CD1c-positive myeloid dendritic cell (primary cell): ENCODE results near the gene ZNF474.
A peak's percentile ranks its signal among the peaks of the same experiment; 100 is the strongest.

Experiments used
- DNase-seq: peaks from one replicate; pipeline ENCODE4 v3.0.0-alpha.2; 2016; ENCODE audit errors: extremely low spot score

The ZNF474 gene

DNA sequence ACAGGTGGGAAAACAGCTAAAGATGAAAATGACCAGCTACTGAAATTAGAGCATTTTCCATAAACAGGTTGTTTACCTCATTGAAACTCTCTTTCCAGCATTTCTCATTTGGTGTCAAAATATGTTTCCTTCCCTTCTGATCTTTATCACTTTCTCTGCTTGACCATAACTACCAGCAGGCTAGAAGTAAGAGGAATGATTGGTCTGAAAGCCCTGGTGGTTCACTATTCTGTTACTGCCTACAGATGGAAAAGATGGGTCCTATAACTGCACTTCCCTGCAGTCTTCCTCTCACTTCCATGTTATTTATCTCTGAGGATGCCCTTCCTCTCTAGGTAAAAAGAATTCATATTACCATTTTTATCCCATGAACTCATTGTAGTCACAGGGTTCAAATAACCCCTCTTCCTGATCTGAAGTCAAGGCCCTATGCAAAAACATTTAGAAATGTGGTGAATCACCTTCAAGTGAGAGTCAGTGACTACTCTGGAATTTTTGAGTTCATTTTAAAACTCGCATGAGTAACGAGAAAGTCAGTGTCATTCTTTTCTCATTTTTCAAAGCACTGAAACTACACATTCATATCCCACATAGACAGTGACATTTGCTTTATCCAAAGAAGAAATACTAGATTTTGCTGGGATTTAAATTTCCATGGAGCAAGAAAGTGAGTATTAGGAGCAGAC, 51.7 kb downstream of the ZNF474 start:
- DNase-seq = no peak

DNA sequence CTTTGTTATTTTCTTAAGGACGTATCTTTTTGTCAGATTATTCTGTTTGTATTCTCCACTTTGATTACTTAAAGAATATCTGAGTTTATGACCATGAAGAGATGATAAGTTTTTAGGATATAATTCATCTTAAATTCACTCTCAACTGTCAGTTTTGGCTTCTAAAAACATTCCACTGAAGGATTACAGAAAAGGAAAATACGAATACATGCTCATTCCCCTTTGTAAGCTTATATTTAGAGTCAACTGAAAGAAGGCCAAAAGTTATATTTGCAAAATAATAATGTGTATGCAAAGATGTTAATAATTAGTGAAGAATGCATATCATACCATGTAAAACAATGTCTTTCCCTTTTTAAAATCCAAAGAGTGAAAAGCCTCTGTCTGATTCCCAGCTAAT, 52.5 kb downstream of the ZNF474 start:
- DNase-seq = no peak

DNA sequence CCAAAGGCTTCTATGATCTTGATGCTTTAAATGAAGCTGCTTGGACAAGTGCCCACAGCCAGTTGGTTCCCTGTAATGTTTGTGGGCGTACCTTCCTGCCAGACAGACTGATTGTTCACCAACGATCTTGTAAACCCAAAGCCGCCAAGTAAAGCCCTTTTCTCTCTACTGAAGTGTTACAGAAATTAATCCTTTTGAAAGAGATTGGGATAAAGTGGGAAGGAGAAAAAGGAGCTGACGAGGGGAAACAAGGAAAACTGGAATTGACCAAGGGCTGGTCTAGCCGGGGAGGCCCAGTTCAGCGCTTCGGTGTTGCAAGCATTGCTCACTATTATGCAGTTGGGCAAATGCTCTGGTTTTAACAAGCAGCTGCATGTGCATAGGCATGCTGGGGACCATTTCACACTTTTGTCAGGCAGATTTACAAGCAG, 53.2 kb downstream of the ZNF474 start:
- DNase-seq = peak; percentile 27

DNA sequence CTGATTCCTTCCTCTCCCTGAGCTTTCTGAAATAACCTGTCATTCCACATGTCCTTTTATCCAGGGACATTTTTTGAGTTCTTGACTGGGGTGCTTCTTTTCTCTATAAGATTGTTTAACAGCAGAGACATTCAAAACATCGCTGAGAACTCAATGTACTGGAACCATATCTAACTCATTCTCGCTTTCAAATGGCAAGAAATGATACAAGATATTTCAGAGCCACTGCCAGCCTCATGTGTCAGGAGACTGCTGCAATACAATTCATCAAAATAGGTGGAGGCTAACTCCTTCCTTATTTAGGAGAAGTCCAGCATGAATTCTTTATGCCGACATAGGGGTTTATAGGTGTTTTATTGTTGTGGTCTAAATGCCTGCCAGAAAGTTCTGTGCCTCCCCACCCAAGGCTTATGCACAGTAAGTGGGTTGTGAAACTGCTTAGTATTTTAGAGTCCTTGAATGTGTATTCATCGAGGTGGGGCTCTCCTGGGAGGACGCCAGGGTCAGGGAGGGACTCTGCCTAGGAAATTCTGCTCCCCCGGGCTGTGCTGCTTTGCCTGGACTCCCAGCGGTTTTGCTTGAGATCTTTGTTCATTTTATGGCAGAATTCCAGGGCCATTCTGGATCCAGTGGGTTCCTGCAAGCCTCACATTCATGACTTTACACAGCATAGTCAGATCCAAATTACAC, 53.9 kb downstream of the ZNF474 start:
- DNase-seq = no peak

DNA sequence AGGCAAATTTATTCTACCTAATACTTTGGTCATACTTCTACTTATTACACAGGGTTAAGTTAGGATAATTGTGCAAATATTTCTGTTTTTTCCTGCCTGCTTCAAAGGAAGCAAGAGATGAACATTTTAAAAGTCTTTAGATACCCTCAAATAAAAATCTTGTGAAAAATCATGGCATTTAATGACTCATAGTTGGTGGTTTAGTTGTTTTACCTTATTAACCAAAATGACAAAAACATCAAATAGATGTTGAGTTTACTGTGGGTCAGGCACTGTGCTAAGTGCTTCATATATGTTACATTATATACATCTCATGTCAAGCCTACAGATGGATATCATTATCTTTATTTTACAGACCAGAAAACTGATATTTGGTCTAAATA, 54.4 kb downstream of the ZNF474 start:
- DNase-seq = no peak

DNA sequence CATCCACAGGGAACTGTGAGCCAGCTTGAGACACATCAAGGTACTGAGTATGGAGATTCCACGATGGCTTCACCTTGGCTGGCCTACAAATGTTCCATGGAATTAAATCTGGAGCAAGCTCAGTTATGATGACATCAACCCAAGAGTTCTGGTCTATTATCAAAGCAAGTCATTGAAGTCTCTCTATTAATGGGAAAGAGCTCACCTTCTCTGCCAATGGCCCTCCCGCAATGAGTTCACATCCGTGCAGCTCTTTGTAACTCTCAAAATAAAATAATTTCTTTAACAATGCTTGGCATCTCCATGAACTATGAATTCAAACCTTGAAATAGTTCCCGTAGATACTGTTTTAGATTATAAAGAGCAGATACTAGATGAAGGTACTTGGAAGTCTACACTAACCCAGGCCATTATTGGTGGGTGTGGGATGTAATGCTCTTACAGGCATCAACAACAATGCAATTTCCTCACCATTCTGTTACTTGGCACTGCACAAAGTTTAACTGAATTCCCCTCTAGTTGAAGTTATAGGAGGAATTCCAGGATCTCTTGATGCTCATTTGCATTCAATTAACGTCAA, 55.4 kb downstream of the ZNF474 start:
- no peak for DNase-seq

DNA sequence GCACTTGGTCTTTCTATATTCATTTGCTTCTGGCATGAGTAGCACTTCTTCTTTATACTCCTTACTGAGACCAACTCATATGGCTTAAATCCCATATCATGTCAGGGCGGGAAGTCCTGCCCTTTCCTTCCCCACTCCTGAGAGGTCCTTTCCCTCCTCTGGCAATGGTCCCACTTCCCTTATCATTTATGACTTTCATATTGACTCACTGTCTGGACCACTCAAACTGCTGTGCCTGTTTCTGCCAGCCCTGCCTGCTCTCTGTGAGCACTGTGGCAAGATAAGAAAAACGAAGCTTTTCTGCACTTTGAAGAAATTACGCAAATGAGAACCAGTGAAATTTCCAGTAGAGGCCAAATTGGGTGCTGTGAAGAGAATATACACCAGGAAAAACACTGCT, 58.1 kb downstream of the ZNF474 start:
- peak; percentile 42 for DNase-seq

DNA sequence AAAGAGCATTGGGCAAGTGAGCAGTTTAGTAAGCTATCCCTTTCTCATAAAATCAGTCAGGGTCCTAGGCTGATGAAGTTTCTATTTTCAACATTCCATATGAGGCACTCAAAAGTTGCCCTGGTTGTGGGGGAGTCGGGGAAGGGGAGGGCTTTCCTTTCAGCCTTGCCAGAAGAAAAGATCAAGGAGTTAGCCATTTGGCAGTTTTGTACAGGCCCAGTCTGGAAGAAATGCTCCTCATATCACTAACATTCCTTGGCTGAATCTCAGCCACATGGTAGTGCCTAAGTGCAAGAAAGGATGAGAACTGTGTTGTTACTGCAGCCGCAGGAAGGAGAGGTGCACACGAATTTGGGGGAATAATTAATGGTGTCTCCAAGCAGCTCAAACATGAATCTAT, 60.8 kb downstream of the ZNF474 start:
- no peak for DNase-seq

DNA sequence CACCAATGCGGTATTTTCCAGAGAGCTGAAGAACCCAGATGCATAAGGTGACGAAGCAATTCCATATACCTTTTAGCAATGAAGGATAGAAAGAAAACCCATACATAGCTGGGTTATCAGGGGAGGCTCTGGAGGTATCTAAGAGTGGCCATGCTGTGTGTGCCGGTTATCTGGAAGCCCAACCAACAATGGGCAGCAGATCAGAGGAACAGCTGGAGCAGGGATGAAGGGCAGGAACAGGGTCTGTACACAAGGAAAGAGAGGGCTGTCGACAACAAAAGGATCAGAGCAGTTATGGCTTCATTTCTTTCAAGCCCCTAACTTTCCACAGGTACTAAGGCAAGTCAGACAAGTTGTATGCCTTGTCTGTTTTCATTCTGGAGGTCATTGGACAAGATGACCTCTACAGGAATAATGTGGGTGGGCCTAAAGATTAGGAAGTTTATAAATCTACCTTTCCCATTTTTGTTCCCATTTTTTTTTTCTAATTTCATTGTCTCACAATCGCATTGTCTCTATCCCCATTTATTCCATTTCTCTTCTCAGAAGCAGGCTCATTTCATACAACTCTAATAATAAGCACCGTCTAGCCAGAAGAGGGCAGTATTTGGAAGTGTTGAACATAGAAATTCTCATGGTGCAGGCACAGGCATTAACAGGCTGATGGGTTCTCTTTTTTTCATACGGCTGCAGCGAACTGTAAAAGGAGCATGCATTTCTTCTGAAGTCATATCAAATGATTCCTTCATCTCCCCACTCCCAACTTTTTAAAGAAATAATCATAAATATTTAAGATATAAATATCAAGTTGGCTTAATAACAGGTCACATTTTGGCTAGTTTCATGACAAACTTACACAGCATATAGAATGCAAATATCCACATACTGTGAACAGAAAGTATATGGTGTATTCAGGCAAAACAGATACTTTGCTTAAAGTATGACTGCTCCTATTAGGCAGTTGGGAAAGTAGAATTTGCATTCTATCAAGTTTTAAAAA, 63.5 kb downstream of the ZNF474 start:
- peak; percentile 73 for DNase-seq

DNA sequence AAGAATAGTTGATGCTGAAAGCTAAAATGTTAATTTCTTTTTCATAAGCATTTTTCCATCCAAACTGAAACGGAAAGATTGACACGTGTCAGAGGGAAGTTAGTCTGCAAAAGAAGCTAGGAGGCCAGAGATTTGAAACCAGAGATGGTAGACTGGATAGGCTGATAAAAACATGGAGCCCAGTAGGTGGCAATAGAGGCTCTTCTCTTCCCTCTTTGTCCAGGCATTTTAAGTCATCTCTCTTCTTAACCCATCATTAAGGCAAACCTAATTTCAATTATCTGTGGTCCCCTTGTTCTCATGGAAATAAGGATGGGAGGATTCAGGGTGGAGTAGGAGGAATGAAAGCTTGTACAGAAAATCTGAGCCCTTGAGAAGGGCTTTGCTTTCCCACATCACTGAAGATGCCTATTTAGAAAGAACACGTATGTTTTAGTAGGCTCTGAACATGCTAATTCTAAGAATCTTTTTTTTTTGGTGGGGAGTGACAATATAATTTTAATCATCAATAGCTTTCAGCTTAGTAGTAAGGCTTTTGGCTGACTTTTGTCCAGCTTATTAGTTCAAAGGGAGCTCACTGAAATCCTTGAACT, 66.6 kb downstream of the ZNF474 start:
- peak; percentile 39 for DNase-seq

DNA sequence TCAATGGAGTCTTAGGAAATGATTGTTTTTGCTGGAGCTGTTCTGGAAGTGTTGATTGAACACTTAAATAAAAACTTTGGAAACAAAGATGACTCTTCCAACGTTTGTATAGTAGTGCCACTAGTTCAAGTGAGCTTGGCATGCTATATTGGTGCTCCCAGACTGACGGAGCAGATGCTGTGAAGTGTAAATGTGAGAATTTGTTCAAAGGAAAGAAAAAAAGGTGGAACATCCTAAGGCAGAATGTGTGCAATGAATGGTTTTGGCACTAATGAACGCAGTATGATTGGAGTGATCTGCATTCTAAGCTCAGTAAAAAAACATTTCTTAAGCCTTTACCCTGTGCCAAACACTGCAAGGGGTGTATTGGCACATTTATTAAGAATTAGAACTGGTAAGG, 69.8 kb downstream of the ZNF474 start:
- DNase-seq = no peak

DNA sequence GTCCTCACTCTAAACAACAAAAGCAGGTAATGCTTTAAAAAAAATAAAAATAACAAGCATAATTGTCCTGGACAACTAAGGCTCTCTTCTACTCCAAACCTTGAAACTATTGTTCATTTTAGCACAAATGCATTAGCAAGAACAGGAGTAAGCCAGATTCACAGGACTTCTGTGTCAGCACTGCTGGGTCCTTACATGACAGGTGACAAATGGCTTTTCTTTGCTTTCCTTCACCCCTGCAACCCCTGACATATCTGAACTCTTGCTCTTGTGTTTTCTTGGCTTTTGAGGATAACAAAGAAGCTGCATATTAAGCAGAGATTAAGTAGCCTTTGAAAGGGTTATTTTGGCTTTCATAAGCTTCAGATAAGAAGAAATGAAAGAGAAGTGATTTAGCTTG, 71.1 kb downstream of the ZNF474 start:
- DNase-seq = no peak

DNA sequence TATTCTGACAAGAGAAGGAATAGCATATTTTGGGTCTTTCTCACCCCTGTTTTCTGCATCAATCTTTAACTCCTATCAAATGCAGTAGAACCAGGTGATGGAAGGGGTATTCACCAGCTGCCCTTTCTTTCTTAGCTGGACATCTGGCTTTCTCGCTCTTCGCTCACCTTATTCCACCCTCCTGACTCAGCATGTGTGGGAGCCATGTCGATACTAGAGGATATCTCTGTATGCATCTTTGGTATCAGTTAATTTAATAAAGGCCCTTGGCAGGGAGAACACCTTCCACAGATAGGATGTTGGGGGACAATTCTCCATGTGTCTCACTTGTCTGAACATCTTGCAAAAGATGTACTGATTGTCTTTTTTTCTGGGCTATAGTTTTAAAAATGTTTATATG, 71.5 kb downstream of the ZNF474 start:
- no peak for DNase-seq

DNA sequence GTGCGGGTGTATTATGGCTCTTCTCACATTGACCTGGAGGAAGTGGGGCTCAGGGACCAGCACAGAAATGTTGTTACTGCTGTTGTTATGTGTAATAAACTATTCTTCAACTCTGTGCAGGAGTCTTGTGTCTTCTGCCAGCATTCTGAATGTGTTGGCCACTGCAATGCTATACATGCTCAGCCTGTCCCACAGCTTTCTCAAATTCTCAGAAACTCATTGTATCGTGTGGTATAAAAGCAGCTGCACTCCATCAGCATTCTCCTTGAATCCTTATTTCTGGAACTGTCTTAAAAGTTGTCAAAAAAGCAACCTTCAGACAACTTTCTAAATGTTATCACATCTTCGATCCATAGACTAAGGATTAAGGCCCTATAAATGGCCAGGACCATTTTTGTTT, 72.0 kb downstream of the ZNF474 start:
- no peak for DNase-seq

DNA sequence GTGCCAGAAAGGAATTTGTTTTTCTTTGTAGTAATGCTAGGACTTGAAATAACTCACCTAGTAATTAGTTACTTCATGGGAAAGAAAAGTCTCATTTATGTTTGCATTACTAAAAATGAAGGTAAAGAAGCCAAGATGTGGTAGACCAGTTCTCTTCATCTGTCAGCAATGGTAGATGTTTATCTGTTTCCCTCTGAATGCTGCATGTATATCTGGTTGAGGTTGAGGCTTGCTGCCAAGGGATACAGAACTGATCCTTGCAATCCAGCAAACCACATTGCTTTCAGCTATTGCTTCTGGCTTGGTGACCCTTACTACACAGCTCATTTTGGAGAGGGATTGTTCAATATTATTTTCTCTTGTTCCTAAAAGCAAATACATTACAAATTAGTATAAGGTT, 73.6 kb downstream of the ZNF474 start:
- no peak for DNase-seq
